ENCODE data around the gene ARNT2. TPM values are rescaled to one million over a fixed set of nuclear protein-coding genes. Genes with fewer than 3 reads are reported as not detected.

Gene ARNT2
- polyA plus RNA-seq, 2 donors: 0.33 to 0.94 TPM

DNA sequence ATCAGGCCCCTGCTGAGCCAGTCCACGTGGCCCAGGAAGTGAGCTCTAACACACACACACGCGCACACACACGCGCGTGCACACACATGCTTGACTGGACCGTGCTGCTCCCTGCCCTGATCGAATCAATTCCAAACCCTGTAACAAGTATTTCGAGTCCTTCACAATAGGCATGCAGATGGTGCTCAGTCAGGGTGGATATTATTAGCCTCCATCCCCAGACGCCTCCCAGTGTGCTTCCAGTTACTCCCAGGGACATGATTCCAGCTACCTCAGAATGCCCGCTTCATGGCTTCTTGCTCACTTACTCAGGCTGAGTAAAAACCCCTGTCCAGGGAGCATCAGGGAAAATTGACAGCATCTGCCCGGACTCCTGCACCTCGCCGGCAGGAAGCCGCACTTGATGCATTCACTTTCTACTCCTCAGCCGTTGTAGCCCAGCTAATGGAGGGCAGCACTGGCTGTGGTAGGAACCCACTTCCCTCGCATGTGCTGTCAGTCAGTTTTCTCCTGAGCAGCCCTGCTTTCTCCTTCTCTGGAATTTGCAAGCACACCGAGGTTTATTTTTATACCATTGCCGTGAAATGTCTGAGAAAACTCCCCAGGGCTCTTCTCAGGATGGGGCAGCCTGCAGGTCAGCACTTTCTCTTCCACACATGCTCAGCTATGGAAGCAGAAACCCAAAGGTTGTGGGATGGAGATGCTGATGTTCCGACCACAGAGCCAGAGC, 164.9 kb downstream of the ARNT2 start:
- Histone ChIP-seq H3K27ac (ENCODE audit: low read depth in 2 of 2, low read length in 1 of 2) (no peak overlapping the region), H3K36me3 (ENCODE audit: control insufficient read depth in 2 of 2, insufficient read depth in 2 of 2, low read length in 1 of 2) (no peaks in the 10 kb centered on the region), H3K4me1 (ENCODE audit: control insufficient read depth in 2 of 2, insufficient read depth in 2 of 2, low read length in 1 of 2) (no peaks in the 10 kb centered on the region), H3K9me3 (ENCODE audit: control insufficient read depth in 2 of 2, insufficient read depth in 1 of 2, low read depth in 1 of 2, low read length in 1 of 2) (no peaks in the 10 kb centered on the region), H3K27me3 (ENCODE audit: control insufficient read depth in 1 of 2, insufficient read depth in 2 of 2, low read length in 2 of 2) (no peaks in the 10 kb centered on the region), H3K4me3 (ENCODE audit: low read depth in 1 of 2, low read length in 2 of 2) (no peak overlapping the region)
- WGBS, 2 donors: 81 to 82% methylated on average over 20 of the region's 20 CpGs

DNA sequence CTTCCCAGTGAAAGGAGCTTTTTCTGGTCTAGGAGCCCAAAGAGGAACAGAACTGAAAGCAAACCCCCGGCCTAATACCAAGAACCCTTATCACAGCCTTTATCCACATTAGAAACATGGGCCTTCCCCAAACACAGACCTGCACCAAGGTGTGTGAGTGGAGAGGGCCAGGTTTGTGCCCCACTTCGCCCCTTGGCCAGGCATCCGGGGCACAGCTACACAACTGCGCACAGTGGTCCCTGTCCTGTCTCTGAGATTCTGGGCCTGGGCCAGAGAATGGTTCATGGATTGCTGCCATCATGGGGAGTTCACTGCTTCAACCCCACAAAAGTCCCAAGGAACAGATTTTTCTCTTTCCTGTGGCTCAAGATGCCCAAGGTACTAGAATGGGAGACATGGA, 165.5 kb downstream of the ARNT2 start:
- no peaks in the 10 kb centered on the region for H3K4me1 ChIP-seq (ENCODE audit: control insufficient read depth in 2 of 2, insufficient read depth in 2 of 2, low read length in 1 of 2)
- H3K36me3 ChIP-seq (ENCODE audit: control insufficient read depth in 2 of 2, insufficient read depth in 2 of 2, low read length in 1 of 2): no peaks in the 10 kb centered on the region
- 97 to 98% methylated on average over 4 of the region's 4 CpGs for WGBS, 2 donors
- H3K4me3 ChIP-seq (ENCODE audit: low read depth in 1 of 2, low read length in 2 of 2): no peak overlapping the region
- H3K27me3 ChIP-seq (ENCODE audit: control insufficient read depth in 1 of 2, insufficient read depth in 2 of 2, low read length in 2 of 2): no peaks in the 10 kb centered on the region
- no peak overlapping the region for H3K27ac ChIP-seq (ENCODE audit: low read depth in 2 of 2, low read length in 1 of 2)
- no peaks in the 10 kb centered on the region for H3K9me3 ChIP-seq (ENCODE audit: control insufficient read depth in 2 of 2, insufficient read depth in 1 of 2, low read depth in 1 of 2, low read length in 1 of 2)

DNA sequence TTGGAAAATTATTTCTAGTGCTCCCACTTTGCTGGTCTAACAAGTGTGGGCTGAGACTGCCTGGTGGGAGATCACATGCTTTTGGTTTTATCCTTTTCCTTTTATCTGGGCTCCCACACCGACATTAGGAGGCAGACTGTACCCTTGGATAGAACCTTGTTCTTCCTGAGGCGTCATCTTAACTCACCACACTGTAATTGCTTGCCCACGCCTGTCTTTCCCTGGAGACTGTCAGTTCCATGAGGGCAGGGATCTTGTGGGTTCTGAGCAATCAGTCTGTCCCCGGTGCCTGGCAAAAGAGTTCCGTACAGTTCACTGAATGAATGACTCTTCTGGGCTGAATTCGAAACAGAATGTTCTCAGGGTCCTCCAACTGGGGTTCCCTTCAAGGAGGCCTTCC, 166.4 kb downstream of the ARNT2 start:
- no peaks in the 10 kb centered on the region for H3K27me3 ChIP-seq (ENCODE audit: control insufficient read depth in 1 of 2, insufficient read depth in 2 of 2, low read length in 2 of 2)
- no peaks in the 10 kb centered on the region for H3K36me3 ChIP-seq (ENCODE audit: control insufficient read depth in 2 of 2, insufficient read depth in 2 of 2, low read length in 1 of 2)
- H3K4me1 ChIP-seq (ENCODE audit: control insufficient read depth in 2 of 2, insufficient read depth in 2 of 2, low read length in 1 of 2): no peaks in the 10 kb centered on the region
- 74 to 76% methylated on average over 6 of the region's 6 CpGs for WGBS, 2 donors
- no peak overlapping the region for H3K27ac ChIP-seq (ENCODE audit: low read depth in 2 of 2, low read length in 1 of 2)
- H3K4me3 ChIP-seq (ENCODE audit: low read depth in 1 of 2, low read length in 2 of 2): no peak overlapping the region
- H3K9me3 ChIP-seq (ENCODE audit: control insufficient read depth in 2 of 2, insufficient read depth in 1 of 2, low read depth in 1 of 2, low read length in 1 of 2): no peaks in the 10 kb centered on the region

GRCh38 chr15:80572337-80572736, 168.2 kb downstream of the ARNT2 start:
- H3K4me1 ChIP-seq (ENCODE audit: control insufficient read depth in 2 of 2, insufficient read depth in 2 of 2, low read length in 1 of 2): no peaks in the 10 kb centered on the region
- H3K27me3 ChIP-seq (ENCODE audit: control insufficient read depth in 1 of 2, insufficient read depth in 2 of 2, low read length in 2 of 2): no peaks in the 10 kb centered on the region
- H3K9me3 ChIP-seq (ENCODE audit: control insufficient read depth in 2 of 2, insufficient read depth in 1 of 2, low read depth in 1 of 2, low read length in 1 of 2): no peaks in the 10 kb centered on the region
- H3K27ac ChIP-seq (ENCODE audit: low read depth in 2 of 2, low read length in 1 of 2): no peak overlapping the region
- 70 to 76% methylated on average over 3 of the region's 3 CpGs for WGBS, 2 donors
- H3K36me3 ChIP-seq (ENCODE audit: control insufficient read depth in 2 of 2, insufficient read depth in 2 of 2, low read length in 1 of 2): no peaks in the 10 kb centered on the region
- no peak overlapping the region for H3K4me3 ChIP-seq (ENCODE audit: low read depth in 1 of 2, low read length in 2 of 2)

- Histone ChIP-seq H3K4me3 (ENCODE audit: low read depth in 1 of 2, low read length in 2 of 2) (no peak overlapping the region), H3K9me3 (ENCODE audit: control insufficient read depth in 2 of 2, insufficient read depth in 1 of 2, low read depth in 1 of 2, low read length in 1 of 2) (no peaks in the 10 kb centered on the region), H3K36me3 (ENCODE audit: control insufficient read depth in 2 of 2, insufficient read depth in 2 of 2, low read length in 1 of 2) (no peaks in the 10 kb centered on the region), H3K4me1 (ENCODE audit: control insufficient read depth in 2 of 2, insufficient read depth in 2 of 2, low read length in 1 of 2) (no peaks in the 10 kb centered on the region), H3K27me3 (ENCODE audit: control insufficient read depth in 1 of 2, insufficient read depth in 2 of 2, low read length in 2 of 2) (no peaks in the 10 kb centered on the region), H3K27ac (ENCODE audit: low read depth in 2 of 2, low read length in 1 of 2) (no peak overlapping the region)
- 78% methylated on average over 4 of the region's 4 CpGs for WGBS, 2 donors
Observed at GRCh38 chr15:80573606-80574005, 169.4 kb downstream of the ARNT2 start.

- H3K4me1 ChIP-seq (ENCODE audit: control insufficient read depth in 2 of 2, insufficient read depth in 2 of 2, low read length in 1 of 2): peaks cover 0 to 3% of the 10 kb centered on the region in 2 donors
- no peaks in the 10 kb centered on the region for H3K36me3 ChIP-seq (ENCODE audit: control insufficient read depth in 2 of 2, insufficient read depth in 2 of 2, low read length in 1 of 2)
- H3K27me3 ChIP-seq (ENCODE audit: control insufficient read depth in 1 of 2, insufficient read depth in 2 of 2, low read length in 2 of 2): no peaks in the 10 kb centered on the region
- WGBS, 2 donors: 79 to 82% methylated on average over 6 of the region's 6 CpGs
- H3K9me3 ChIP-seq (ENCODE audit: control insufficient read depth in 2 of 2, insufficient read depth in 1 of 2, low read depth in 1 of 2, low read length in 1 of 2): no peaks in the 10 kb centered on the region
- no peak overlapping the region for H3K4me3 ChIP-seq (ENCODE audit: low read depth in 1 of 2, low read length in 2 of 2)
- H3K27ac ChIP-seq (ENCODE audit: low read depth in 2 of 2, low read length in 1 of 2): no peak overlapping the region
Observed at GRCh38 chr15:80574590-80574989, 170.4 kb downstream of the ARNT2 start.

GRCh38 chr15:80576519-80577090, 172.4 kb downstream of the ARNT2 start:
- Histone ChIP-seq H3K4me3 (ENCODE audit: low read depth in 1 of 2, low read length in 2 of 2) (no peak overlapping the region), H3K27me3 (ENCODE audit: control insufficient read depth in 1 of 2, insufficient read depth in 2 of 2, low read length in 2 of 2) (no peaks in the 10 kb centered on the region), H3K4me1 (ENCODE audit: control insufficient read depth in 2 of 2, insufficient read depth in 2 of 2, low read length in 1 of 2) (peaks cover 0 to 11% of the 10 kb centered on the region in 2 donors), H3K27ac (ENCODE audit: low read depth in 2 of 2, low read length in 1 of 2) (no peak overlapping the region), H3K9me3 (ENCODE audit: control insufficient read depth in 2 of 2, insufficient read depth in 1 of 2, low read depth in 1 of 2, low read length in 1 of 2) (no peaks in the 10 kb centered on the region), H3K36me3 (ENCODE audit: control insufficient read depth in 2 of 2, insufficient read depth in 2 of 2, low read length in 1 of 2) (no peaks in the 10 kb centered on the region)
- WGBS, 2 donors: 95% methylated on average over 12 of the region's 12 CpGs

GRCh38 chr15:80577552-80578205, 173.5 kb downstream of the ARNT2 start:
- Histone ChIP-seq H3K9me3 (ENCODE audit: control insufficient read depth in 2 of 2, insufficient read depth in 1 of 2, low read depth in 1 of 2, low read length in 1 of 2) (no peaks in the 10 kb centered on the region), H3K4me1 (ENCODE audit: control insufficient read depth in 2 of 2, insufficient read depth in 2 of 2, low read length in 1 of 2) (peaks cover 0 to 14% of the 10 kb centered on the region in 2 donors), H3K27me3 (ENCODE audit: control insufficient read depth in 1 of 2, insufficient read depth in 2 of 2, low read length in 2 of 2) (no peaks in the 10 kb centered on the region), H3K36me3 (ENCODE audit: control insufficient read depth in 2 of 2, insufficient read depth in 2 of 2, low read length in 1 of 2) (no peaks in the 10 kb centered on the region), H3K4me3 (ENCODE audit: low read depth in 1 of 2, low read length in 2 of 2) (no peak overlapping the region), H3K27ac (ENCODE audit: low read depth in 2 of 2, low read length in 1 of 2) (no peak overlapping the region)
- WGBS, 2 donors: 93% methylated on average over 8 of the region's 8 CpGs

GRCh38 chr15:80578206-80578595, 174.0 kb downstream of the ARNT2 start:
- Histone ChIP-seq H3K36me3 (ENCODE audit: control insufficient read depth in 2 of 2, insufficient read depth in 2 of 2, low read length in 1 of 2) (no peaks in the 10 kb centered on the region), H3K27me3 (ENCODE audit: control insufficient read depth in 1 of 2, insufficient read depth in 2 of 2, low read length in 2 of 2) (no peaks in the 10 kb centered on the region), H3K4me3 (ENCODE audit: low read depth in 1 of 2, low read length in 2 of 2) (no peak overlapping the region), H3K9me3 (ENCODE audit: control insufficient read depth in 2 of 2, insufficient read depth in 1 of 2, low read depth in 1 of 2, low read length in 1 of 2) (no peaks in the 10 kb centered on the region), H3K27ac (ENCODE audit: low read depth in 2 of 2, low read length in 1 of 2) (no peak overlapping the region), H3K4me1 (ENCODE audit: control insufficient read depth in 2 of 2, insufficient read depth in 2 of 2, low read length in 1 of 2) (peaks cover 0 to 14% of the 10 kb centered on the region in 2 donors)
- 83 to 89% methylated on average over 5 of the region's 5 CpGs for WGBS, 2 donors
